Measurements from ENCODE around the gene HAPLN3.
A peak's percentile ranks its signal among the peaks of the same experiment; 100 is the strongest.

Gene HAPLN3

GRCh38 chr15:88858934-88859333, 36.4 kb downstream of the HAPLN3 start:
- no peak for DNase-seq

GRCh38 chr15:88852476-88852875, 42.9 kb downstream of the HAPLN3 start:
- DNase-seq = no peak

- DNase-seq = no peak
These were observed 45.8 kb downstream of the HAPLN3 start for GRCh38 chr15:88849376-88850072.

- DNase-seq = no peak
These were observed 47.1 kb downstream of the HAPLN3 start for GRCh38 chr15:88848203-88848602.

- DNase-seq = no peak
These were observed 48.2 kb downstream of the HAPLN3 start for GRCh38 chr15:88847144-88847543.

- no peak for DNase-seq
These were observed 49.7 kb downstream of the HAPLN3 start for GRCh38 chr15:88845616-88846015.

- DNase-seq = no peak
These were observed 50.5 kb downstream of the HAPLN3 start for GRCh38 chr15:88844749-88845386.

- no peak for DNase-seq
These were observed 52.0 kb downstream of the HAPLN3 start for GRCh38 chr15:88843334-88843733.

GRCh38 chr15:88842156-88842555, 53.2 kb downstream of the HAPLN3 start:
- no peak for DNase-seq

- no peak for DNase-seq
These were observed 54.1 kb downstream of the HAPLN3 start for GRCh38 chr15:88841236-88841635.

- DNase-seq = no peak
These were observed 55.4 kb downstream of the HAPLN3 start for GRCh38 chr15:88839961-88840360.

- no peak for DNase-seq
These were observed 56.2 kb downstream of the HAPLN3 start for GRCh38 chr15:88839146-88839545.

- DNase-seq = no peak
These were observed 56.7 kb downstream of the HAPLN3 start for GRCh38 chr15:88838667-88839066.

GRCh38 chr15:88835646-88836045, 59.7 kb downstream of the HAPLN3 start:
- no peak for DNase-seq

GRCh38 chr15:88835119-88835518, 60.2 kb downstream of the HAPLN3 start:
- DNase-seq = no peak

GRCh38 chr15:88834211-88834812, 61.0 kb downstream of the HAPLN3 start:
- peak in 1 of 4 experiments; percentile 11 for DNase-seq

- DNase-seq = no peak
These were observed 61.6 kb downstream of the HAPLN3 start for GRCh38 chr15:88833731-88834100.

GRCh38 chr15:88832820-88833730, 62.3 kb downstream of the HAPLN3 start:
- DNase-seq = no peak

- no peak for DNase-seq
These were observed 65.3 kb downstream of the HAPLN3 start for GRCh38 chr15:88830016-88830415.

- DNase-seq = no peak
These were observed 66.6 kb downstream of the HAPLN3 start for GRCh38 chr15:88828791-88829190.
